ENCODE measurements around the gene ABI3BP. TPM values are rescaled to one million over a fixed set of nuclear protein-coding genes. Genes with fewer than 3 reads are reported as not detected.

ABI3BP gene
- total and polyA plus RNA-seq, 10 of the 15 experiments (the other 5 are each of a cell fraction or from before 2014, with no cell fraction given), result 0.03 to 0.42 (median 0.11) TPM; not detected in 4

GRCh38 chr3:100856821-100857220 lies 136.4 kb downstream of the ABI3BP start:
- no peak for ATAC-seq
- no peak for FAIRE-seq
- CTCF ChIA-PET, result interaction anchor here (0.9 kb wide), 1 partner anchor 273 kb away, joined by 3 read pairs; no protein-coding TSS in a partner anchor
- no peaks in the 10 kb centered on the region for H3K4me1 ChIP-seq (ENCODE audit: control insufficient read depth, insufficient read depth, low read length)
- in situ Hi-C loops (cut with MboI), result no loop called here
- intact Hi-C loops (cut with micrococcal nuclease; ENCODE audit: unreplicated experiment), result no loop called here
- no peaks in the 10 kb centered on the region for H3K27me3 ChIP-seq (replicated peaks in 1 of 2; ENCODE audit: control insufficient read depth in 2 of 2, insufficient read depth in 2 of 2, low read length in 1 of 2)
- H3K36me3 ChIP-seq (ENCODE audit: control insufficient read depth in 2 of 2, insufficient read depth in 2 of 2, low read length in 1 of 2), result no peaks in the 10 kb centered on the region
- H3K9me3 ChIP-seq (replicated peaks; ENCODE audit: control insufficient read depth, insufficient read depth, low read length), result no peaks in the 10 kb centered on the region
- no peaks in the 10 kb centered on the region for H4K20me1 ChIP-seq (ENCODE audit: control insufficient read depth, insufficient read depth)
- no peak overlapping the region for H2AFZ ChIP-seq (ENCODE audit: control insufficient read depth, low read depth, low read length)
- no peak overlapping the region for H3K4me3 ChIP-seq
- H3K4me2 ChIP-seq (ENCODE audit: control insufficient read depth, insufficient read depth), result no peak overlapping the region
- RAD21 ChIA-PET (ENCODE audit: unreplicated experiment), result interaction anchor here (0.6 kb wide), 1 partner anchor 146 kb away, joined by 4 read pairs; no protein-coding TSS in a partner anchor
- no peaks in the 10 kb centered on the region for H3K79me2 ChIP-seq (ENCODE audit: control insufficient read depth, insufficient read depth, low read length)
- SMC1A ChIA-PET (ENCODE audit: uncharacterized antibody, unreplicated experiment), result interaction anchor here (0.8 to 1.1 kb wide), 2 partner anchors 17 to 90 kb away, joined by 3 read pairs; no protein-coding TSS in a partner anchor
- DNase-seq (ENCODE audit: low read depth, low spot score), result no peak
- no peak overlapping the region for H3K27ac ChIP-seq (ENCODE audit: control insufficient read depth, insufficient read depth)
- POLR2A ChIA-PET, result no interaction called here
- WGBS (ENCODE audit: insufficient coverage, insufficient replicate concordance, low lambda C conversion rate, missing lambda C conversion rate), result 36% methylated on average over 1 of the region's 1 CpG
- no TSS peak for BruUV-seq (replicated peaks)
- H3K9ac ChIP-seq (ENCODE audit: control insufficient read depth, insufficient read depth, low read length), result no peak overlapping the region
- TF ChIP-seq CBFB (IDR thresholded peaks at IDR 0.05; ENCODE audit: low read depth) (no peak), EP300 (IDR thresholded peaks at IDR 0.05; ENCODE audit: borderline replicate concordance in 1 of 2, control insufficient read depth in 1 of 2, low read depth in 2 of 2, low read length in 2 of 2) (no peak), GABPA (IDR thresholded peaks at IDR 0.05; ENCODE audit: low read depth) (no peak), KLF5 (IDR thresholded peaks at IDR 0.05; ENCODE audit: partially characterized antibody) (no peak), ZZZ3 (IDR thresholded peaks at IDR 0.05; ENCODE audit: control insufficient read depth, insufficient read length, low read depth) (no peak), MTA2 (IDR thresholded peaks at IDR 0.05; ENCODE audit: low read depth) (no peak), TCF3 (IDR thresholded peaks at IDR 0.05; ENCODE audit: borderline replicate concordance, insufficient read depth, low read depth, low read length) (no peak), PBX3 (IDR thresholded peaks at IDR 0.05; ENCODE audit: insufficient replicate concordance, low read depth, low read length) (no peak), ZBTB33 (IDR thresholded peaks at IDR 0.05) (no peak), PKNOX1 (IDR thresholded peaks at IDR 0.05) (no peak), ETV6 (conservative IDR thresholded peaks at IDR 0.05 in 1 of 2, IDR thresholded peaks at IDR 0.05 in 1 of 2; ENCODE audit: borderline replicate concordance in 1 of 2, low read depth in 1 of 2) (no peak), CHD4 (IDR thresholded peaks at IDR 0.05) (no peak)
- TF ChIP-seq, protein P1, sequence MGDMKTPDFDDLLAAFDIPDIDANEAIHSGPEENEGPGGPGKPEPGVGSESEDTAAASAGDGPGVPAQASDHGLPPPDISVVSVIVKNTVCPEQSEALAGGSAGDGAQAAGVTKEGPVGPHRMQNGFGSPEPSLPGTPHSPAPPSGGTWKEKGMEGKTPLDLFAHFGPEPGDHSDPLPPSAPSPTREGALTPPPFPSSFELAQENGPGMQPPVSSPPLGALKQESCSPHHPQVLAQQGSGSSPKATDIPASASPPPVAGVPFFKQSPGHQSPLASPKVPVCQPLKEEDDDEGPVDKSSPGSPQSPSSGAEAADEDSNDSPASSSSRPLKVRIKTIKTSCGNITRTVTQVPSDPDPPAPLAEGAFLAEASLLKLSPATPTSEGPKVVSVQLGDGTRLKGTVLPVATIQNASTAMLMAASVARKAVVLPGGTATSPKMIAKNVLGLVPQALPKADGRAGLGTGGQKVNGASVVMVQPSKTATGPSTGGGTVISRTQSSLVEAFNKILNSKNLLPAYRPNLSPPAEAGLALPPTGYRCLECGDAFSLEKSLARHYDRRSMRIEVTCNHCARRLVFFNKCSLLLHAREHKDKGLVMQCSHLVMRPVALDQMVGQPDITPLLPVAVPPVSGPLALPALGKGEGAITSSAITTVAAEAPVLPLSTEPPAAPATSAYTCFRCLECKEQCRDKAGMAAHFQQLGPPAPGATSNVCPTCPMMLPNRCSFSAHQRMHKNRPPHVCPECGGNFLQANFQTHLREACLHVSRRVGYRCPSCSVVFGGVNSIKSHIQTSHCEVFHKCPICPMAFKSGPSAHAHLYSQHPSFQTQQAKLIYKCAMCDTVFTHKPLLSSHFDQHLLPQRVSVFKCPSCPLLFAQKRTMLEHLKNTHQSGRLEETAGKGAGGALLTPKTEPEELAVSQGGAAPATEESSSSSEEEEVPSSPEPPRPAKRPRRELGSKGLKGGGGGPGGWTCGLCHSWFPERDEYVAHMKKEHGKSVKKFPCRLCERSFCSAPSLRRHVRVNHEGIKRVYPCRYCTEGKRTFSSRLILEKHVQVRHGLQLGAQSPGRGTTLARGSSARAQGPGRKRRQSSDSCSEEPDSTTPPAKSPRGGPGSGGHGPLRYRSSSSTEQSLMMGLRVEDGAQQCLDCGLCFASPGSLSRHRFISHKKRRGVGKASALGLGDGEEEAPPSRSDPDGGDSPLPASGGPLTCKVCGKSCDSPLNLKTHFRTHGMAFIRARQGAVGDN (IDR thresholded peaks at IDR 0.05), result no peak
- TF ChIP-seq, protein P2, sequence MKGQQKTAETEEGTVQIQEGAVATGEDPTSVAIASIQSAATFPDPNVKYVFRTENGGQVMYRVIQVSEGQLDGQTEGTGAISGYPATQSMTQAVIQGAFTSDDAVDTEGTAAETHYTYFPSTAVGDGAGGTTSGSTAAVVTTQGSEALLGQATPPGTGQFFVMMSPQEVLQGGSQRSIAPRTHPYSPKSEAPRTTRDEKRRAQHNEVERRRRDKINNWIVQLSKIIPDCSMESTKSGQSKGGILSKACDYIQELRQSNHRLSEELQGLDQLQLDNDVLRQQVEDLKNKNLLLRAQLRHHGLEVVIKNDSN (IDR thresholded peaks at IDR 0.05; ENCODE audit: borderline replicate concordance, extremely low read length, insufficient read depth, low read depth, low read length), result no peak
